Astrocyte of the spinal cord (primary cell): Measurements from ENCODE around the gene ADAM19.

Experiments
- DNase-seq: peaks from one replicate; pipeline ENCODE4 v3.0.0; 2011; ENCODE audit warnings: low read depth, low spot score
- H3K4me3 ChIP-seq: 2 replicates; pipeline ENCODE4 v1.5.1; 2011; ENCODE audit warnings: low read depth, mild to moderate bottlenecking, low read length, moderate library complexity
- CTCF ChIP-seq: IDR thresholded peaks from 2 replicates; pipeline ENCODE4 v1.5.1; 2012; ENCODE audit warnings: low read depth, mild to moderate bottlenecking, low read length, inconsistent platforms
- in situ Hi-C: cut with HindIII; loops from 2 replicates; pipeline ENCODE4 v1.10.0; 2017; ENCODE audit warnings: low sequenced_read_pairs

The ADAM19 gene

DNA sequence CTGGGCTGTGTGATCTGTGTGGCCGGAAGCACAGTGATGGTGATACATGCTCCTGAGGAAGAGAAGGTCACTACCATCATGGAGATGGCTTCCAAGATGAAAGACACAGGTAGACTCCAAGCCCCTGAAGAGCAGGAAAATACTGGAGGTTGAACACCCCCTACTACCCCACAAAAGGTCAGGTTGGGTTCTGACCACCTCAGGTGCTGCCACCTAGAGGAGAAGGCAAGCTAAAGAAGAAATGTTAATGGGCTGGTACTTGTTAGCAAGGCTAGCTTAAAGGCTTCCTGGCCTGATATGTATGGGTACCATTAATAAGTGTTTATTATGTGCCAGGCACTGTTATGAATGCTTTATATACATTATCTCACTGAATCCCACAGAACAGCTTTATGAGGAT, 103.9 kb downstream of the ADAM19 start:
- in situ Hi-C loops, result no loop called here
- DNase-seq, result no peak

GRCh38 chr5:157470631-157471030, 104.9 kb downstream of the ADAM19 start:
- no peak overlapping the region for H3K4me3 ChIP-seq
- no peak for TF ChIP-seq CTCF
- in situ Hi-C loops, result no loop called here
- DNase-seq, result no peak

More for the DNA sequence above, 103.9 kb downstream of the ADAM19 start:
- H3K4me3 ChIP-seq, result no peak overlapping the region
- peak; percentile 67 for TF ChIP-seq CTCF

DNA sequence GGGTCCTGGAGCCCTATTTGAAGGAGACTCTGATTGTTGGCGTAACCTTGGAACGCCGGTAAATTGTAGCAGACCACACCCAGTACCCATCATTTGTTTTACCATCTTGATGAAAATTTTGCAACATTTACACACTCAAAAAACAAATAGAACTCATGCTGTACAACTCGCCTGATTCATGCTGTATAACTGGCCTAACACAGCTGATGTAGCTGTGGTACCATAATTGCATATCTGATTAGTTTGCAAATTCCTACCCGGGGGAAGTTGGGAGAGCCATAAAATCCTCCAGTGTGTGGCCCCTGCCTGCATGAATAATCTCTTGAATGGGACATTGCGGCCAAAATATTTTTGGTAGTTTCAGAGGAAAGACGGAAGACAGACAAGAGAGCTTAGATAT, 105.9 kb downstream of the ADAM19 start:
- no peak for DNase-seq
- no peak overlapping the region for H3K4me3 ChIP-seq
- TF ChIP-seq CTCF, result no peak
- in situ Hi-C loops, result no loop called here

- in situ Hi-C loops, result no loop called here
- DNase-seq, result no peak
- no peak overlapping the region for H3K4me3 ChIP-seq
- TF ChIP-seq CTCF, result no peak
Observed at GRCh38 chr5:157469073-157469472, 106.5 kb downstream of the ADAM19 start.

DNA sequence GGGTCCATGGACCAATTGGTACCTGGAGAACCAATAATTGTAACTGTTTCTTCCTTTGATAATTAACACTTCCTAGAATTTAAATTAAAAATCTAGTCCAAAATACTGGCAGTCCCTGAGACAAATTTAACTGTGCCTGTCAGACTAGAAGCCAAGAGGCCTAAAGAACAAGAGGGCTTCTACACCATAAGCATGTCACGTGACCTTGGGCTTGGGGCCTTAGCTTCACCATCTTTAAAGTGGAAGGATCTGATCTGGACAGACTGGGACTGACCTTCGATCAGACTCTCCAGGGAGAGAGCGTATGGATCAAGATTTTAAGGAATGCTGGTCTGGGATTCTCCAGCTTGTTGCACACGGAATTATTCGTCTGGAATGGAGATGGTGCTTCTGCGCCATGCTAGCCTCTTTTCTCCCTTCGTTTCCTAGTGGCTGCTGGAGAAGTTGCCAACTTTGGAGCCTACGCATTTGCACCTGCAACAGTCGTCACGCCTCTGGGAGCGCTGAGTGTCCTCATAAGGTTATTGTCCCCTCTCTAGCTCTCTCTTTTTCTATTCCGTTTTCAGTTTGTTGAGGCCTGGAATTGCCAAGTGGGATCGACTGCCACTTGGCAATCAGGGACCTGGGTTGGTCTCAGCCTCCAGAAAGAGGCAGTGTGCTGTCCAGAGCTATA, 107.1 kb downstream of the ADAM19 start:
- no peak for TF ChIP-seq CTCF
- DNase-seq, result no peak
- no peak overlapping the region for H3K4me3 ChIP-seq
- in situ Hi-C loops, result no loop called here

GRCh38 chr5:157464519-157465171, 110.9 kb downstream of the ADAM19 start:
- no peak overlapping the region for H3K4me3 ChIP-seq
- TF ChIP-seq CTCF, result no peak
- peak; percentile 88 for DNase-seq
- in situ Hi-C loops, result no loop called here
